HepG2 (cell line): ENCODE measurements around the gene BMP8B. TPM values are rescaled to one million over a fixed set of nuclear protein-coding genes. Genes with fewer than 3 reads are reported as not detected.

Source experiments
- ATAC-seq: fragments of 200-7000 bp; cut with Tn5 transposase; 3 replicates; pipeline ENCODE4 v1.9.1; 2020; ENCODE audit warnings: mild to moderate bottlenecking, moderate library complexity
- BruUV-seq: library from RNA; stranded (reverse); fragments of 400-500 nt; replicated peaks from 2 replicates; lab custom pipeline; 2021; lab: Mats Ljungman, UMichigan
- CTCF ChIA-PET: fragments of 300-600 bp; formaldehyde crosslinking; extraction: SDS; loops from one replicate; lab custom pipeline; 2021; ENCODE audit warnings: low total read pairs, inconsistent platforms, low intra/inter-chr PET ratio; lab: Yijun Ruan, JAX
- POLR2A ChIA-PET: fragments of 350-600 bp; sonication (Branson Sonifier 250); formaldehyde crosslinking; loops from one replicate; lab custom pipeline; 2020; ENCODE audit warnings: antibody characterized with exemption, inconsistent platforms; lab: Yijun Ruan, JAX
- DNase-seq: peaks from one replicate; pipeline ENCODE4 v3.0.0-alpha.2; 2015; ENCODE audit warnings: low spot score
- FAIRE-seq: peaks from 3 replicates; lab custom pipeline; 2011; peaks lifted over from hg19 to GRCh38; lab: Jason Lieb, UNC
- H2AFZ ChIP-seq: one replicate; pipeline ENCODE4 v1.6.1; 2011; ENCODE audit warnings: low read length, inconsistent platforms
- H3K27ac ChIP-seq: fragments of 300-600 bp; 3 replicates; pipeline ENCODE4 v1.8.0; 2011; ENCODE audit warnings: mixed run types, mild to moderate bottlenecking, mixed read lengths, low read length, inconsistent platforms; ENCODE audit not compliant: insufficient read depth; ENCODE audit errors: extremely low read length
- H3K27me3 ChIP-seq, 2 experiments: fragments of 200-600 bp in 1 of 2; 2 replicates in 1 of 2; 3 replicates in 1 of 2; pipeline versions ENCODE4 v1.6.0 to v1.8.0; 2011; ENCODE audit warnings: low read length in 2 of 2, mild to moderate bottlenecking in 2 of 2, moderate library complexity in 2 of 2, inconsistent platforms in 1 of 2; ENCODE audit not compliant: insufficient read depth in 2 of 2, control insufficient read depth in 1 of 2
- H3K36me3 ChIP-seq, 2 experiments: fragments of 200-600 bp in 1 of 2; replicated peaks in 1 of 2; 2 replicates in 1 of 2; 3 replicates in 1 of 2; pipeline versions ENCODE4 v1.5.1 to v1.8.0; 2011; ENCODE audit warnings: low read length in 2 of 2, inconsistent platforms in 1 of 2; ENCODE audit not compliant: insufficient read depth in 2 of 2, control insufficient read depth in 1 of 2
- H3K4me1 ChIP-seq: 2 replicates; pipeline ENCODE4 v1.5.1; 2012; ENCODE audit warnings: low read length, inconsistent platforms; ENCODE audit not compliant: insufficient read depth
- H3K4me2 ChIP-seq: 2 replicates; pipeline ENCODE4 v1.6.0; 2011; ENCODE audit warnings: low read depth, low read length, inconsistent platforms
- H3K4me3 ChIP-seq, 3 experiments: fragments of 200-600 bp in 1 of 3; sonication (generic), shearing (Covaris generic) in 1 of 3; replicated peaks in 1 of 3; 2 replicates each; pipeline ENCODE4 v1.5.1; 2011 to 2016; ENCODE audit warnings: low read length in 3 of 3, inconsistent platforms in 2 of 3, low read depth in 2 of 3, mild to moderate bottlenecking in 2 of 3, control low read depth in 1 of 3, mixed read lengths in 1 of 3; ENCODE audit not compliant: insufficient read depth in 1 of 3
- H3K79me2 ChIP-seq: one replicate; pipeline ENCODE4 v1.6.1; 2011; ENCODE audit warnings: low read length, inconsistent platforms; ENCODE audit not compliant: insufficient read depth
- H3K9ac ChIP-seq: 2 replicates; pipeline ENCODE4 v1.6.0; 2011; ENCODE audit warnings: mild to moderate bottlenecking, low read depth, low read length, inconsistent platforms; ENCODE audit not compliant: insufficient read depth
- H3K9me3 ChIP-seq: 2 replicates; pipeline ENCODE4 v1.5.1; 2012; ENCODE audit warnings: mild to moderate bottlenecking, low read length
- H4K20me1 ChIP-seq: 2 replicates; pipeline ENCODE4 v1.6.0; 2011; ENCODE audit warnings: inconsistent platforms, mild to moderate bottlenecking, low read length, moderate library complexity; ENCODE audit not compliant: insufficient read depth
- ARID4A ChIP-seq: sonication (generic); formaldehyde crosslinking; IDR thresholded peaks from 2 replicates; pipeline ENCODE4 v1.5.0; 2020; ENCODE audit warnings: mild to moderate bottlenecking, missing genetic modification reagents, borderline replicate concordance
- HDAC1 ChIP-seq: sonication (generic); formaldehyde crosslinking; IDR thresholded peaks from 2 replicates; pipeline ENCODE4 v1.5.1; 2020; ENCODE audit warnings: mild to moderate bottlenecking, missing genetic modification reagents
- NFE2L2 ChIP-seq: fragments of 150-350 bp; IDR thresholded peaks from 2 replicates; pipeline ENCODE4 v1.6.1; 2014; ENCODE audit warnings: low read length
- PAX8 ChIP-seq: sonication (generic); formaldehyde crosslinking; IDR thresholded peaks from 2 replicates; pipeline ENCODE4 v1.8.0; 2022; ENCODE audit warnings: mild to moderate bottlenecking, missing genetic modification reagents, borderline replicate concordance
- PCBP1 ChIP-seq: fragments of 200-400 bp; formaldehyde crosslinking; IDR thresholded peaks from 2 replicates; pipeline ENCODE4 v1.6.1; 2017; ENCODE audit warnings: mild to moderate bottlenecking, low read depth, low read length, borderline replicate concordance
- PHF20 ChIP-seq: sonication (generic); formaldehyde crosslinking; IDR thresholded peaks from 2 replicates; pipeline ENCODE4 v1.5.0; 2020; ENCODE audit warnings: mild to moderate bottlenecking, missing genetic modification reagents
- POLR2G ChIP-seq: fragments of 200-400 bp; formaldehyde crosslinking; IDR thresholded peaks from 2 replicates; pipeline ENCODE4 v1.6.1; 2018; ENCODE audit warnings: mild to moderate bottlenecking, low read depth, low read length, moderate library complexity
- SAP130 ChIP-seq: IDR thresholded peaks from 2 replicates; pipeline ENCODE4 v1.6.1; 2016; ENCODE audit warnings: low read depth
- SCMH1 ChIP-seq: sonication (generic); formaldehyde crosslinking; IDR thresholded peaks from 2 replicates; pipeline ENCODE4 v1.9.0; 2021; ENCODE audit warnings: missing genetic modification reagents, mild to moderate bottlenecking, borderline replicate concordance
- SMARCC2 ChIP-seq: fragments of 450-650 bp; IDR thresholded peaks from 2 replicates; pipeline ENCODE4 v1.6.1; 2017; ENCODE audit warnings: antibody characterized with exemption, mild to moderate bottlenecking
- TAF1 ChIP-seq: sonication (generic); formaldehyde crosslinking; IDR thresholded peaks from 2 replicates; pipeline ENCODE4 v1.4.0; 2020; ENCODE audit warnings: missing genetic modification reagents
- YEATS4 ChIP-seq: sonication (generic); formaldehyde crosslinking; IDR thresholded peaks from 2 replicates; pipeline ENCODE4 v1.4.0; 2020; ENCODE audit warnings: missing genetic modification reagents, borderline replicate concordance
- YY1 ChIP-seq: IDR thresholded peaks from 2 replicates; pipeline ENCODE4 v1.6.1; 2011; ENCODE audit warnings: low read length, low read depth, moderate library complexity, mild to moderate bottlenecking; ENCODE audit not compliant: insufficient read depth, insufficient replicate concordance
- ZBTB38 ChIP-seq: sonication (generic); formaldehyde crosslinking; IDR thresholded peaks from 2 replicates; pipeline ENCODE4 v1.5.1; 2020; ENCODE audit warnings: mild to moderate bottlenecking, missing genetic modification reagents
- ZNF230 ChIP-seq: sonication (generic); formaldehyde crosslinking; IDR thresholded peaks from 2 replicates; pipeline ENCODE4 v1.4.0; 2020; ENCODE audit warnings: mild to moderate bottlenecking, missing genetic modification reagents
- ZNF281 ChIP-seq: sonication (generic); formaldehyde crosslinking; IDR thresholded peaks from 2 replicates; pipeline ENCODE4 v1.4.0; 2020; ENCODE audit warnings: missing genetic modification reagents, borderline replicate concordance
- ZNF772 ChIP-seq: sonication (generic); formaldehyde crosslinking; IDR thresholded peaks from 2 replicates; pipeline ENCODE4 v1.5.0; 2020; ENCODE audit warnings: mild to moderate bottlenecking, missing genetic modification reagents
- WGBS: methylation state at CpG from one replicate; pipeline ENCODE4 v1.1.6; 2017; ENCODE audit warnings: low lambda C conversion rate; 5-methylcytosine and 5-hydroxymethylcytosine counted together
- in situ Hi-C: cut with HindIII; loops from 2 replicates; pipeline ENCODE4 v1.10.0; 2017; ENCODE audit warnings: low pct_unique_long_range_greater_than_20kb; ENCODE audit not compliant: extremely low pct_ligation_motif_present
- intact Hi-C: fragments of 100-400 bp; cut with micrococcal nuclease; formaldehyde crosslinking; loops from one replicate; pipeline ENCODE4 v1.10.0; 2022; ENCODE audit not compliant: unreplicated experiment
- polyA plus RNA-seq, 8 experiments: library from polyadenylated mRNA; depleted of rRNA in 3 of 8; stranded (reverse) in 7 of 8; unstranded in 1 of 8; fragments of >200 nt; fragmentation: Illumina TruSeq in 4 of 8; extraction: Trizol in 4 of 8; gene quantifications; 2 replicates each; pipeline versions ENCODE4 v1.2.1 to v1.2.3, GENCODE V29; 2011 to 2016; ENCODE audit warnings: low read depth in 4 of 8, missing spikeins in 1 of 8, mixed read lengths in 1 of 8; ENCODE audit not compliant: insufficient read depth in 1 of 8
- total RNA-seq, 5 experiments: library from RNA; depleted of rRNA; stranded (reverse); fragments of >200 nt; fragmentation: Illumina TruSeq; extraction: Trizol; gene quantifications; 2 replicates each; pipeline ENCODE4 v1.2.3, GENCODE V29; 2016; ENCODE audit warnings: low read depth in 1 of 5

BMP8B gene
- total and polyA plus RNA-seq, 2 of the 13 experiments (the other 11 are each of a cell fraction or from before 2014, with no cell fraction given): 0.29 to 0.41 TPM

GRCh38 chr1:39738622-39739366, 49.9 kb downstream of the BMP8B start, which contains the start of gene PPIE:
Gene PPIE (plus strand): TSS chr1:39738882. CDS start chr1:39738901, 19 bp downstream.
- intact Hi-C loops: no loop called here
- no peaks in the 10 kb centered on the region for H3K9me3 ChIP-seq
- no TSS peak for BruUV-seq
- H4K20me1 ChIP-seq: no peaks in the 10 kb centered on the region
- peak within 1 kb of the TSS; percentile 67 for H3K4me2 ChIP-seq
- FAIRE-seq (no peak), DNase-seq (peak; percentile 30), ATAC-seq (peak; percentile 82)
- peak within 1 kb of the TSS; percentile 65 to 78 (median 66) for H3K4me3 ChIP-seq
- peaks cover 38% of the 10 kb centered on the region for H3K4me1 ChIP-seq
- ChIA-PET POLR2A (interaction anchor here (0.7 to 1.0 kb wide), 3 partner anchors 50 to 163 kb away, joined by 3 to 4 read pairs (median 3); partner anchors contain the start of gene BMP8B), CTCF (no interaction called here)
- whole genome bisulfite sequencing: 39% methylated on average over 36 of the region's 52 CpGs
- peaks cover 0 to 19% of the 10 kb centered on the region in 2 experiments; a peak in 1 of 5 replicates for H3K27me3 ChIP-seq
- peak within 1 kb of the TSS; percentile 84 for H3K9ac ChIP-seq
- peak within 1 kb of the TSS; percentile 67 for H2AFZ ChIP-seq
- no peaks in the 10 kb centered on the region for H3K79me2 ChIP-seq
- in situ Hi-C loops: no loop called here
- peak within 1 kb of the TSS; percentile 38 for H3K27ac ChIP-seq
- H3K36me3 ChIP-seq: peaks cover 0 to 7% of the 10 kb centered on the region in 2 experiments; a peak in 2 of 5 replicates
- TF ChIP-seq YY1 (peak; percentile 88), SCMH1 (CRISPR knock-in tag) (no peak), ARID4A (CRISPR knock-in tag) (peak; percentile 54; the same call in 1 of the 2 replicates), PHF20 (CRISPR knock-in tag) (peak; percentile 63; the same call in 1 of the 2 replicates), POLR2G (peak; percentile 61), PCBP1 (0 out of 2 replicates have a peak, but pooled peaks have one; percentile 39), HDAC1 (CRISPR knock-in tag) (no peak), TAF1 (CRISPR knock-in tag) (peak; percentile 57), PAX8 (CRISPR knock-in tag) (no peak), ZNF230 (no peak), NFE2L2 (no peak), SAP130 (CRISPR knock-in tag) (0 out of 2 replicates have a peak, but pooled peaks have one; percentile 9), ZNF281 (0 out of 2 replicates have a peak, but pooled peaks have one; percentile 31), YEATS4 (CRISPR knock-in tag) (0 out of 2 replicates have a peak, but pooled peaks have one; percentile 15), ZNF772 (CRISPR knock-in tag) (0 out of 2 replicates have a peak, but pooled peaks have one; percentile 54), SMARCC2 (no peak), ZBTB38 (peak; percentile 70; the same call in 1 of the 2 replicates)
